CD14-positive monocyte (primary cell): Measurements from ENCODE around the gene SELENOF. TPM values are rescaled to one million over a fixed set of nuclear protein-coding genes. Genes with fewer than 3 reads are reported as not detected.

Source experiments
- DNase-seq, 3 donors: peaks; one replicate each; pipeline ENCODE4 v3.0.0-alpha.2; 2011 to 2022
- H2AFZ ChIP-seq: 2 replicates; pipeline ENCODE4 v1.6.0; 2012; ENCODE audit warnings: mild to moderate bottlenecking, low read depth, low read length, inconsistent platforms; ENCODE audit not compliant: insufficient read depth, poor library complexity, severe bottlenecking
- H3K27ac ChIP-seq, 2 donors: 1 replicate in 1 of 2; 2 replicates in 1 of 2; pipeline ENCODE4 v1.5.1; 2012 to 2013; ENCODE audit warnings: low read length in 2 of 2, control low read depth in 1 of 2, inconsistent platforms in 1 of 2, low read depth in 1 of 2, mild to moderate bottlenecking in 1 of 2
- H3K27me3 ChIP-seq, 2 donors: one replicate each; pipeline versions ENCODE4 v1.6.0 to v1.6.1; 2011 to 2013; ENCODE audit warnings: low read length in 2 of 2; ENCODE audit not compliant: control insufficient read depth in 2 of 2, insufficient read depth in 2 of 2
- H3K36me3 ChIP-seq, 2 donors: replicated peaks in 1 of 2; 1 replicate in 1 of 2; 2 replicates in 1 of 2; pipeline versions ENCODE4 v1.5.1 to v1.6.1; 2012 to 2013; ENCODE audit warnings: low read length in 2 of 2, control low read depth in 1 of 2, inconsistent platforms in 1 of 2, mild to moderate bottlenecking in 1 of 2; ENCODE audit not compliant: insufficient read depth in 2 of 2, control insufficient read depth in 1 of 2
- H3K4me1 ChIP-seq, 2 donors: 1 replicate in 1 of 2; 2 replicates in 1 of 2; pipeline versions ENCODE4 v1.5.1 to v1.6.1; 2012 to 2013; ENCODE audit warnings: low read length in 2 of 2, control low read depth in 1 of 2, inconsistent platforms in 1 of 2, mild to moderate bottlenecking in 1 of 2, moderate library complexity in 1 of 2; ENCODE audit not compliant: insufficient read depth in 2 of 2, control insufficient read depth in 1 of 2
- H3K4me2 ChIP-seq: replicated peaks from 2 replicates; pipeline ENCODE3; 2012; ENCODE audit warnings: low read length, moderate library complexity, mild to moderate bottlenecking; ENCODE audit not compliant: poor library complexity, severe bottlenecking; ENCODE audit errors: extremely low read depth
- H3K4me3 ChIP-seq, 3 experiments: fragments of 200-600 bp in 1 of 3; sonication (generic) in 1 of 3; replicated peaks in 1 of 3; 1 replicate in 2 of 3; 2 replicates in 1 of 3; pipeline ENCODE4 v1.5.1; 2011 to 2013; ENCODE audit warnings: low read length in 3 of 3, mild to moderate bottlenecking in 3 of 3, control low read depth in 2 of 3, low read depth in 2 of 3, inconsistent platforms in 1 of 3, moderate library complexity in 1 of 3
- H3K79me2 ChIP-seq: 2 replicates; pipeline ENCODE4 v1.6.0; 2012; ENCODE audit warnings: mild to moderate bottlenecking, control low read depth, inconsistent platforms, low read length, moderate library complexity; ENCODE audit not compliant: insufficient read depth
- H3K9ac ChIP-seq: 2 replicates; pipeline ENCODE4 v1.6.0; 2017; ENCODE audit warnings: low read length, mild to moderate bottlenecking; ENCODE audit not compliant: insufficient read depth, poor library complexity, severe bottlenecking
- H3K9me3 ChIP-seq, 2 donors: replicated peaks in 1 of 2; 1 replicate in 1 of 2; 2 replicates in 1 of 2; pipeline versions ENCODE4 v1.5.1 to v1.6.1; 2012 to 2013; ENCODE audit warnings: low read length in 2 of 2, control low read depth in 1 of 2; ENCODE audit not compliant: control insufficient read depth in 1 of 2, insufficient read depth in 1 of 2
- H4K20me1 ChIP-seq: 2 replicates; pipeline ENCODE4 v1.6.0; 2012; ENCODE audit warnings: mild to moderate bottlenecking, low read length, control low read depth, moderate library complexity; ENCODE audit not compliant: insufficient read depth
- H3K27ac Mint-ChIP-seq, 7 donors: one replicate each; pipeline ENCODE4 v1.8.0; 2020; ENCODE audit warnings: mild to moderate bottlenecking in 7 of 7, mixed read lengths in 7 of 7, moderate library complexity in 6 of 7, inconsistent platforms in 2 of 7
- H3K27me3 Mint-ChIP-seq, 3 donors: one replicate each; pipeline ENCODE4 v1.8.0; 2021 to 2022; ENCODE audit warnings: low read depth in 3 of 3, mild to moderate bottlenecking in 3 of 3, mixed read lengths in 3 of 3, moderate library complexity in 3 of 3, inconsistent platforms in 1 of 3
- H3K36me3 Mint-ChIP-seq, 2 donors: one replicate each; pipeline ENCODE4 v1.8.0; 2020; ENCODE audit warnings: mixed read lengths in 2 of 2, inconsistent platforms in 1 of 2, mild to moderate bottlenecking in 1 of 2
- H3K4me1 Mint-ChIP-seq: one replicate; pipeline ENCODE4 v1.8.0; 2020; ENCODE audit warnings: mild to moderate bottlenecking, mixed read lengths
- H3K4me3 Mint-ChIP-seq, 2 donors: one replicate each; pipeline ENCODE4 v1.8.0; 2020; ENCODE audit warnings: mild to moderate bottlenecking in 2 of 2, mixed read lengths in 2 of 2, moderate library complexity in 1 of 2
- H3K9me3 Mint-ChIP-seq, 7 donors: one replicate each; pipeline ENCODE4 v1.8.0; 2020 to 2022; ENCODE audit warnings: mixed read lengths in 7 of 7, mild to moderate bottlenecking in 6 of 7, moderate library complexity in 6 of 7, inconsistent platforms in 2 of 7
- whole genome bisulfite sequencing: methylation state at CpG from one replicate; pipeline ENCODE4 v1.1.5; 2013; ENCODE audit warnings: missing lambda C conversion rate; ENCODE audit not compliant: insufficient coverage; 5-methylcytosine and 5-hydroxymethylcytosine counted together
- intact Hi-C, 2 donors: fragments of 100-400 bp; cut with micrococcal nuclease; formaldehyde crosslinking; loops; one replicate each; pipeline versions ENCODE4 v1.15.0 to v1.15.1; 2023
- polyA plus RNA-seq, 3 donors: library from polyadenylated mRNA; depleted of rRNA in 1 of 3; unstranded in 2 of 3; stranded (reverse) in 1 of 3; fragments of 300-500 nt in 2 of 3; fragments of >200 nt in 1 of 3; fragmentation: Illumina TruSeq in 2 of 3; gene quantifications; 1 replicate in 2 of 3; 2 replicates in 1 of 3; pipeline ENCODE4 v1.2.3, GENCODE V29; 2012 to 2021
- TF ChIP-seq, protein P1 (sequence below): fragments of 200-600 bp; IDR thresholded peaks from one replicate; pipeline ENCODE4 v1.8.0; 2022; ENCODE audit warnings: antibody characterized with exemption, mild to moderate bottlenecking

The SELENOF gene
- polyA plus RNA-seq, 3 donors: 111 to 357 (median 339) TPM

DNA sequence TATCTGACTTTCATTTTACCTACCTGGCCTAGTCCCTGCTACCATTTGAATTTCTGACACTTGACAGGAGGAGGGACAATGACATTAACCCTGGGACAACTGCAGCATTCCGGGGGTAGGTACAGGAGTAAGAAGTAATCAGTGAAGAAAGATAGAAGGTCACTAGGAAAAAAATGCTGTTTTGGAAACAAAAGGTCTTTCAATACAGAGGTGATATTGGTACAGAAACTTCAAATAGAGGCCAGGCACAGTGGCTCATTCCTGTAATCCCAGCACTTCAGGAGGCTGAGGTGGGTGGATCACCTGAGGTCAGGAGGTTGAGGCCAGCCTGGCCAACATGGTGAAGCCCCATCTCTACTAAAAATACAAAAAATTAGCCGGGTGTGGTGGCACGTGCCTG, 68.4 kb downstream of the SELENOF start:
- Histone ChIP-seq H3K4me2 (no peak overlapping the region), H3K27ac (peak overlapping the region in 1 of 2 donors; percentile 21), H3K27me3 (no peaks in the 10 kb centered on the region), H3K36me3 (no peaks in the 10 kb centered on the region), H3K9ac (no peak overlapping the region), H3K4me3 (no peak overlapping the region), H2AFZ (no peak overlapping the region), H4K20me1 (no peaks in the 10 kb centered on the region), H3K9me3 (no peaks in the 10 kb centered on the region), H3K79me2 (no peaks in the 10 kb centered on the region), H3K4me1 (peaks cover 9 to 15% of the 10 kb centered on the region in 2 donors)
- intact Hi-C loops: no loop called here
- Mint-ChIP-seq H3K27ac (peak overlapping the region in 3 of 7 donors; percentile 5 to 74 (median 64)), H3K27me3 (peaks cover under 1 to 4% (median 3%) of the 10 kb centered on the region in 3 donors), H3K4me1 (peaks cover 17% of the 10 kb centered on the region), H3K36me3 (no peaks in the 10 kb centered on the region), H3K9me3 (peaks cover 0 to 1% (median 0%) of the 10 kb centered on the region in 7 donors), H3K4me3 (no peak overlapping the region)
- WGBS: no CpG with 5 or more reads among the region's 3 CpGs
- DNase-seq: no peak
- TF ChIP-seq, protein P1, sequence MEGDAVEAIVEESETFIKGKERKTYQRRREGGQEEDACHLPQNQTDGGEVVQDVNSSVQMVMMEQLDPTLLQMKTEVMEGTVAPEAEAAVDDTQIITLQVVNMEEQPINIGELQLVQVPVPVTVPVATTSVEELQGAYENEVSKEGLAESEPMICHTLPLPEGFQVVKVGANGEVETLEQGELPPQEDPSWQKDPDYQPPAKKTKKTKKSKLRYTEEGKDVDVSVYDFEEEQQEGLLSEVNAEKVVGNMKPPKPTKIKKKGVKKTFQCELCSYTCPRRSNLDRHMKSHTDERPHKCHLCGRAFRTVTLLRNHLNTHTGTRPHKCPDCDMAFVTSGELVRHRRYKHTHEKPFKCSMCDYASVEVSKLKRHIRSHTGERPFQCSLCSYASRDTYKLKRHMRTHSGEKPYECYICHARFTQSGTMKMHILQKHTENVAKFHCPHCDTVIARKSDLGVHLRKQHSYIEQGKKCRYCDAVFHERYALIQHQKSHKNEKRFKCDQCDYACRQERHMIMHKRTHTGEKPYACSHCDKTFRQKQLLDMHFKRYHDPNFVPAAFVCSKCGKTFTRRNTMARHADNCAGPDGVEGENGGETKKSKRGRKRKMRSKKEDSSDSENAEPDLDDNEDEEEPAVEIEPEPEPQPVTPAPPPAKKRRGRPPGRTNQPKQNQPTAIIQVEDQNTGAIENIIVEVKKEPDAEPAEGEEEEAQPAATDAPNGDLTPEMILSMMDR: no peak

DNA sequence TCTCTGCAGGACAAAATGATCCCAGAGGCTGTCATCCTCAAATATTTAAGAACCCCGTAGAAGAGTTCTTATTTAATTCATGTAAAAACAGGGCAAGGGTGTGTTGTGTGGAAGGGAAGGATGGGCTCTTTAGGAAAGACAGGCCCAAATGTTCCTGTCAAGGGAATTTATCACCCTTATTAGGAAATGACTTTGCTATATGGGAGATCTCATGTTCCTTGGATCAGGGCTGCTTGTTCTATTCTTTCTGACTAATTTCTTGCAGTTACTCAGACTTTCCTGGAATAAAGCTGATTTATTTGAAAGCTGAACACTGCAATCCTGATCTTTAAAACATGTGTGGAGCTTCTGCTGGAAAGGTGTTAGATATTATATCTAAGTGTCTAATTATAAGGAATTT, 72.8 kb downstream of the SELENOF start:
- Histone ChIP-seq H3K9ac (no peak overlapping the region), H3K4me3 (no peak overlapping the region), H3K27ac (no peak overlapping the region), H3K27me3 (no peaks in the 10 kb centered on the region), H3K36me3 (no peaks in the 10 kb centered on the region), H4K20me1 (no peaks in the 10 kb centered on the region), H3K79me2 (no peaks in the 10 kb centered on the region), H2AFZ (no peak overlapping the region), H3K4me2 (no peak overlapping the region), H3K4me1 (peaks cover 4 to 9% of the 10 kb centered on the region in 2 donors), H3K9me3 (no peaks in the 10 kb centered on the region)
- no CpG with 5 or more reads among the region's 1 CpG for WGBS
- Mint-ChIP-seq H3K27me3 (peaks cover 1 to 5% (median 5%) of the 10 kb centered on the region in 3 donors), H3K9me3 (peaks cover 0 to 5% (median 0%) of the 10 kb centered on the region in 7 donors), H3K4me3 (no peak overlapping the region), H3K27ac (no peak overlapping the region), H3K36me3 (no peaks in the 10 kb centered on the region), H3K4me1 (peaks cover 8% of the 10 kb centered on the region)
- intact Hi-C loops: no loop called here
- TF ChIP-seq, protein P1: no peak
- no peak for DNase-seq
